Measurements from ENCODE around the gene ATP1A1.

The ATP1A1 gene

DNA sequence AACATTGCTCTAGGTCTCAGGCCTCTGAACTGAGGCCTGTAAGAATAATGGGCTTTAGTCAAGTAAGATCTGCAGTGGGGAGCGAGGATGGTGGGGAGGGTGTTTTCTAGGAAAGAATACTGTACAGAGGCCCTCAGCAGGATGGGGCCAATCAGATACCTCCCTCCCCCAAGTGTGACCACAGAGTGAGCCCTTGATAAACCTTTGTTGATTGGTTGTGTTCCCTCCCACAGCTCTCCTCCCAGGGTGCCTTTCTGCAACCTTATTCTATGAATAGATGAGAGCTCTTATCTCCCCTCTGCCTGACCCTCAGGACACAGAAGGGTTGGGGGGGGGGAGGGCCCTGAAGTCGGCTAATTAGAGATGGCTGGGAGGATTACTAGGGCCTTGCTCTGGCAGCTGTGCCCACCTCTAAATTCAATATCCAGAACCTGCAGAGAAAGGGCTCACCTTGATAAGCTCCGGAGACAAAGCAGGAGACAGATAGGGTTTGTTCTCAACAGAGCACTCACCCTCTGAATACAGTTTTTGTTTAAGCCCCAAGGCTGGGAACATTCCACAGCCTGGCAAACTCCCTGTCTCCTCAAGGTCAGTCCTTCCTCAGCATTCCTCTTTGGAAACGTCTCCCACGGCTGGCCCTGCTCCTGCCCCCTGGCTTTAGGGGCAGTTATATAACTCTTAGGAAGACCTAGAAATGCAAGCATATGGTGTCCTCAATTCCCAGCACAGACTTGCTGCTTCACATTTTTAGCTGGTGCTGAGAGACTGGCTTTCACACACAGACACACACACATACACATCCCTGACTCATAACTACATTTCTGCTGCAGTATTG lies 42.9 kb downstream of the ATP1A1 start:
- DNase-seq = no peak

DNA sequence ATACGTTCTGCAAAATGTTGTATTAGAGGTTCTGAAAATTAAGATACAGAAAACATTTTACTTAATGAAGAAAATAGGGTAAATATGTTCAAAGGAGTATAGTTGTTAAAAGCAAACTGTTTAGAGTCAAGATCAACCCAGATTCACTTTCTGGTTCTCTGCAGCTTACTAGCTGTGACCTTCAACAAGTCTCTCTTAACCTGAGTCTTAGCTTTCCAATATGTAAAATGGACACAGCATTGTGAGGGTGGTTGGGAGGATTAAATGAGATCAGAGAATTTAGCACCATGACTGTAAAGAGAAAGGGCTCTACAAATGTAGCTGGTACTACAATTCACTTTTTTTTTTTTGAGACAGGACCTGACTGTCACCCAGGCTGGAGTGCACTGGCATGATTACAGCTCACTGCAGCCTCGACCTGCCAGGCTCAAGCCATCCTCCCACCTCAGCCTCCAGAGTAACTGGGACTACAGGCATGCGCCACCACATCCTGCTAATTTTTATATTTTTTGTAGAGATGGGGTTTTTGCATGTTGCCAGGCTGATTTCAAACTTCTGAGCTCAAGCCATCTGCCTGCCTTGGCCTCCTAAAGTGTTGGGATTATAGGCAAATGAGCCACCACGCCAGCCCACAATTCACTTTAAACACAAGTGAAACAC lies 43.9 kb downstream of the ATP1A1 start:
- no peak for DNase-seq

DNA sequence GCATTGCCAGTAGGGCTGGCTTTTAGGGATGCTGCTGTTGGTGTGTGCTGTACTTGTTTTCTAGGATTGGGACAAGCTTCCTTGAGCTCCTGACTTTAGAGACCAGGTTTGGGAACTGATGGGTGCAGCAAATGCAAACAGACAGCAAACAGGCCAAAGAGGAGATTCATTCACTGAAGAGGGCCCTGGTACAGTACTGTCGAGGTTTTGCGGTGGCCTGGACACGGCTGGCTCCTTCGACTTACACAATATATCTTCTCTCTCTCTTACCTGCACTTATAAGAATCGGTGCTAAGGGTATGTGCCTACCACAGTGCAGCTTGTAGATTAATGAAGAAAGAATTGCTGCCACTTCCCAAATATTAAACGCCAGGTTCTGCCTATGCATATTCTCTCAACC lies 44.6 kb downstream of the ATP1A1 start:
- DNase-seq = no peak

DNA sequence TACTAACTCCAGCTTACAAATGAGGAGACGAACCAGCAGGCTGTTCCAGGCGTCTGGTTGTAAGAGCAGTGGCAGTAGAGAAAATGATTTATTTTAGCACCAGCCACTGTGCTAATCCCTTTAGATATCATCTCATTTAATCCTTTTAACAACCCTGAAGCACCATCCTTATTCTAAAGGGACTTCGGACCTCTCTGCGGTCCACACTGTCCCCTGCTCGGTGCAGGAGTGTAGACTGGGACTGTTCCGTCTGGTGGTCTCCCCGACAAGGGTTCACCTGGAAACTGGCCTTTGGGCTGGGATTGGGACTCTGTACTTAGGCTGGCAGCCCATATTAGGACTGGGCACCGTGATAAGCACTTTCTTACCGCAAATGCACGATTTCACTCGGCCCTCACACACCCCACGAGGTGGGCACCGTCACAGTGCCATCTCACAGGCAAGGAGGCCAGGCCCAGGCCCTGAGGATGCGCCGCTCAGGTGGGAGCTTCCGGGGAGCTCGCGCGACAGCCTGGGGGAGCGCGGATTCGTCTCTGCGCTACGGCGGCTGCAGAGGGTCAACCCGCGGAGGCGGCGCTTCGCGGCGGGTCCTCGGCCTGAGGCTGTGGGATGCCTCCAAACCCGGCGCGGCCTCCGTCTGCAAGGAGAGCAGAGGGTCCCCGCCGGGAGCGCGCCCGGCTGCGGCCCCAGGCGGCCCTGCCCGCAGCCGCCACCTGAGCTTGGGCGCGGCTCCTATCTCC lies 45.2 kb downstream of the ATP1A1 start:
- peak; percentile 85 to 89 for DNase-seq

DNA sequence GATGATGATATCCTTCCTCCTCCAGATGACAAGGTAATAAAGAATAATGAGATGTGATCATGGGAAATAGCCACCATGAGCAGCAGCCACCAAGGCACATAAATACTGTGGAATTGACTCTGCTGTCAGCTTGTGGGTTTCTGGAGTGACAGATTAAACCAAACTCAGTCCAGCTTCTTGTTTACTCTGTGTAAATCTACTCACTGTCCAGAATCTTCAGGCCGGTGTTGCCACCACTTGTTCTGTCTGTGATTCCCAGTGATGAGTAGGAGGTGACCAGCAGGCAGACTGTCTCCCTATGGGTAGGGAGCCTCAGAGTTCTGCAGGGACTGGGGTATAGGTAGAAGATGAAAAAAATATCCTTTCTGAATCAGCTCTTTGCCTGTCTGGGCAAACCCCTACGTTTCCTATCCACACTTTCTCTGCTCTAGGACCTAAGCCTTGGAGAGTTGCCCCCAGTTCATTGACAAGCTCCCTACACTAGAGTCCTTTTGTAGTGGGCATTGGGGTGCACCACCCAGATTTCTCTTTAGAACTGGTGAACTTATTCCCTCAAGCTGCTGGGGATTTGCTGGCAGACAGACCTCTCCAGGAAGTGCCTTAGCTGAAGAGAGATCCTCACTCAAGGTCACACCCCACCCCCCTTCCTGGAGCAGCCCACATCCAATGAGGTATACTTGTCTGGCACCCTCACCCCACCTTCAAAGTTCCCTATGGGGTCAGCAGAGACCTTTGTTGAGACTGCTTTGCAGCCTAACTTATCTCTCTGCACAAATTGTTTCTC lies 47.6 kb downstream of the ATP1A1 start:
- no peak for DNase-seq

DNA sequence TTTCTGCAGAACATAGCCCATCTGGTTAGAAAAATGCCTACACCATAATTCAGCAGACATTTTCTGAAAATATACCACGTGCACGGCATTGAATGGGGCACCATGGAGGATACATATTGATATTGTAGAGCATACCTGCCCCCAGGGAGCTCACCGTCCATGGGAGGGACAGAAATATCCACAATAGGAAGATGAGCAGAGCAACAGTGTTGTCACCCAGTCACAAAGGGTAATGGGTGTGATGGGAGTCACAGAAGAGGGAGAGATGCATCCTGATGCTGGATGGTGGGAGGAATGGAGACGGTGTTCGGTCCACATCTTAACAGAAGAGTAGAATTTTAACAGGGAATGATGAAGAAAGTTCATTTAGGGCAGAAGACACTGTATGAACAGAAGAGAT lies 51.4 kb downstream of the ATP1A1 start:
- no peak for DNase-seq

DNA sequence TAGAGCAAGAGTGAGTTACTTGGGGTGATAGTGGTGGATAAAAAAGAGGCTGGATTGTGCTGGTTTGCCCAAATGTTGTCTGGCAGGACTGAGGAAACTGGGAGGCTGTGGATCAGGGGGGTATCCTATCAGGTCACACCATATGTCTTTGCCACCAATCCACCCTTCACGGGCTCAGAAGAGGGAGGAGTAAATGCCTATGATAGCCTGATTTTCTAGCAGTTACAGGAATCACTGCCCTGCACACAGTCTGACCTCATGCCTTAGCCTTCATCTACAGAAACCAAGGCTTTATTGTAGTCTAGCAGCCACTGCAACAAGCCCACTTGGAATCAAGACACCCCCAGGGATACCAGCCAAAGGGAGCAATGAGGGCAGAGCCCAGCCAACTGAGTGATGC lies 51.8 kb downstream of the ATP1A1 start:
- no peak for DNase-seq

DNA sequence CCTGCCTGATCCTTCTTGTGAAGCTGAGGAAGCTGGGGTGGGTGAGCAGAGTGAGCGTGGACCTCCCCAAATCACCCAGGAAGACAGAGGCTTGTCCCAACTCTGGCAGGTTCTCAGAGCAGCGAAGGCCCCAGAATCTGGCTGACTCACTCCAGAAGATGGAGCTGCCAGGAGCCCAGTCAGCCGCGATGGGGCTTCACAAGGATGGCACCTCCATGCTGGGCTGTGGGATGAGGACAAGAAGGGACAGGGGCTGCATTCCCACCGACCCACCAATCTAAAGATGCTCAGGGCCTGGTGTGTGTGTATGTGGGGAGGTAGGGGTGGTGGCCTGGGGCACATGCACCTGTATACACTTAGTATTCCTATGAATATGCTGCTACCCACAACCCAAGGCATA lies 52.9 kb downstream of the ATP1A1 start:
- DNase-seq = no peak

DNA sequence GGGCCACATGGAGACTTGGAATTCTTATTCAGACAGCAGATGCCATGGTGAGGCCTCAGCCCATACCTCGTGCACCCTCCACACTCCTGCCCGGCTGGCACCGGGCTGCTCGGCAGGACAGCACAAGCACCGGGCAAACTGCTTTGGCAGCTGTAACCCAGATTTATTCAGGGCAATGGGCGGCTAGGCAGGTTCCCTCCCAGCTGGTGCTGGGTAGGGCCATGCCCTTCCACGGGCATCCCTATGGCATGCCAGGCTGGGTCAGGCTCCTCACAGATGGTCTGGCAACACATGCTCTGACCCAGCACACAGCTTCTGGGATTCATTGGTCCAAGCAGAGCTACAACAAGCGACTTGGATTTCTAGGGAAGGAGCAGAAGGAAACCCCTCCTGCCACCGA lies 53.4 kb downstream of the ATP1A1 start:
- no peak for DNase-seq

DNA sequence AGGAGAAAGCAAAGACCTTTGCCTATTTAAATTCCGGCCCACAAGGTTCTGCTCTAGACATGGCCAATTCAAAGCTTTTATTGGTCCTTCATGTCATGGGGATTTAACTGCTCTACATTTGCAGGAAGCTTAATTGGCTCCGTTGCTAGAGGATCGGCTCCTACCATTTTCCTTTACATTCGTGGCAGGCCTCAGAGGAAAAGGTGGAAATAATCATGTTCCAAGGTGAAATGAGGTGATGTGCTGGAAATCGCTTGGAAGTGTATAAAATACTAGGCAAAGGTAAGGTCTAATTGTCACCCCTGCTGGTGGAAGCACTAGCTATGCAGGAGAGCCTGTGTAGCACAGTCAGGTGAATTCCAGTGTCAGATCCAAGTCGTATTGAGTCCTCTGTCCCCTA lies 55.5 kb downstream of the ATP1A1 start:
- DNase-seq = no peak

DNA sequence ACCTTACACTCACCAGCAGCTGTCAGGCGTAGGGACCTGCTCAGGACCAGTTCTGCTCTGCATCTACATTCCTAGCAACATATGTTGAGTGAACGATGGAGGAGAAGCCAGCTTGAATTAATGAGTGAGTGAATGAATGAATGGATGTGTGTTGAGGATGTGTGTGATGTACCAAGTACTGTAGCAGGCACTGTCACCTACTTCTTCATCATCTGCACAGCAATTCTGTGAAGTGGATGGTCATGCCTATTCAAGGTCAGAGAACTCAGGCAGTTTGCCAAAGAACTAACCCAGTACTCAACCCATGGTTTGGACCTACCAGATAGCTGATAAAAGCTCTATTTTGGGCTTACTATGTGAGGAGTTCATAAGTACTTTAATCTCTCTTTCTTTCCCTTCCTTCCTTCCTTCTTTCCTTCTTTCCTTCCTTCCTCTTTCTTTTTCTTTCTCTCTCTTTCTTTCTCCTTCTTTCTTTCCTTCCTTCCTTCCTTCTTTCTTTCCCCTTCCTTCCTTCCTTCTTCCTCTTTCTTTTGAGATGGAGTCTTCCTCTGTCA lies 56.9 kb downstream of the ATP1A1 start:
- DNase-seq = no peak

DNA sequence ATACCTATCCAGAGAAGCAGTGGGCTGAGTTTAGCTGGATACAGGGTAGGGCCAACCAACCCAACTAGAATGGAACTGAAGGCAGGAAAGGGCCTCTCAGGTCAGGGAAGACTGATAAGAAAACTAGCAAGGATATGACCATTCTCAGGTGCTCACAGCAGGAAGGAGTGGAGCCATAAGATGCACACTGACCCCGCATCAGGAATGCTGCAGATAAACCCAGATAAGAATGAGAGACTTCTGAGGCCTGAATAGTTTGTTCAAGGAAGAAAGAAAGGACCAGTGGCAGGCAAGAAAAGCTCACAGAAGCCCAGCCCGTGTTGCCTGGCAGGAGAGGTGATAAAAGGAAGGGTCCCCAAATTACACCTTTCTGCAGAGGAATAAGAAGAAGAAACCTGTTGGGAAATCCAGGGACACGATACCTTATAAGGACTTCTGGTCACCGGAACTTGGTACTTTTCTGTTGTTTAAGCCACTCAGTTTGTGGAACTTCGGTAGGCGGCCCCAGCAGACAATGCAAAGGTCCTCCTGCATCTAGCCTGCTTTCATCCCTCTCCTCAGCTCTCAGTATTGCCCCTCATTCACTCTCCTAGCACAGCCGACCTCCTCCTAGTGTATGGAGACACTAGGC lies 58.9 kb downstream of the ATP1A1 start:
- DNase-seq = no peak

DNA sequence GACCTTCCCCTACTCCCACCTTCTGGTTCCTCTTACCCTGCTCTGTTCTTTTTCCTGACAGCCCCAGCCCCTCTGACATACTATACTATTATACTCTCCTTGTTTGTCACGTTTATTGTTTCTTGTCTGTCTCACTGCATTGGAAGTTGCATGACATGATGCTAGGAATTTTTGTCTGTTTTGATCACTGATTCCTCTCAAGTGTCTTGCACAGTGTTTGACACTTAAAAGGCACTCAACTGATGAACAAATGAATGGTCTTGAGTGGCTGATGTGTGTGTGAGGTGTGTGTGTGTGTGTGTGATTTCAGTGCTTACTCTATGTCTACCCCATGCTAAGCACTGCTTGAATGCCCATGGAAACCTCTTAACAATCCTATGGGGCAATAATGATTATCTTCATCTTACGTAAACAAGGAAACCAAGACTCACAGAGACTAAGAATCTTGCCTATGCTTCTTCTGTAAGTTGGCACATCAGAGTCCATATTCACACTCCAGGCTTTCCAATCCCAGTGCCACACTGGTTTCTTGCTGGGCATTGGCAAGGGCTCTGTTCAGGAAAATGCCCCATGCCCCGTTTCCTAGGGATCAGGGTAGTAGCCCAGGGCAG lies 59.7 kb downstream of the ATP1A1 start:
- no peak for DNase-seq

DNA sequence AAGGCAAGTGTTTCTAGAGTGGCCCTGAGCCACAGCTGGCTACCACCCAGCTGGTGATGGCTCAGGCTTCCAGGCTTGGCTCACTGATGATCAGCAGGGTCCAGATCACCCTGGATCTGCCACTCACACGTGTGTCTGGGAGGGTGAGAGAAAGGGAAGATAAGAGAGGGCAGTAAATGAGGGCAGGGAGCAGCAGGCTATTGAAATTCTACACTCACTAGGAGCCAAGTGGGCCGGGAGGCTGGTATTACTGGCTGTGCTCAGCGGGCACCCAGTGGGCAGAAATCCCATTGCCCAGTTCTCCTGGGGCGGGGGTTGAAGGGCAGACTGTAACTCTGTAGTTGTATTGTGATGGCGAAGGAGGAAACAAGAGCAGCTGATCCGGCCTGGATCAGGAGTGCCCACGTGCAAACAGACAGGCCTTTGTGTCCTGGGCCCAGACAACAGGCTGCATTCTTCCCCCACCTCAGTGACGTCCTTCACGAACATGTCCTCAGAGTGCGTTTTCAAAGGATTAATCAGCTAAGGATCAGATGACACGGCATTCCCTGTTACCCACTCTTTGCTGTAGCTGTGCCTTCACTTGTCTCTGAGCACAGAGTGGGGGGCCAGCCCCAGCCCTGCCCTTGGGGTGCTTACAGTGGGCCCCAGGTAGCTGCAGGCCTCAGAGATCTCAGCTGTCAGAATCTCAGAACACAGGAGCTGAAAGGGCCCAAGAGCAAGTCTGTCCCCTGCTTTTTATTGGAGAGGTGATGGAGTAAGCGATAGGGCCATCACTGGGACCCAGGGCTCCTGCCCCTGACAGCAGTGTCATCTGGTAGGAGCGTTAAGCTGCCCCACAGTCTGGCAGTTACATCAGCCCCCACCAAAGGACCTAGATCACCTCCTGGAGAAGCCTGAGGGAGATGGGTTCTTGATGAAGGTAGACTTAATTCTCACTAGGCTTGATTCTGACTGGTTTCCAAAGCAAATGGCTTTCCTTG lies 60.5 kb downstream of the ATP1A1 start:
- DNase-seq = no peak

DNA sequence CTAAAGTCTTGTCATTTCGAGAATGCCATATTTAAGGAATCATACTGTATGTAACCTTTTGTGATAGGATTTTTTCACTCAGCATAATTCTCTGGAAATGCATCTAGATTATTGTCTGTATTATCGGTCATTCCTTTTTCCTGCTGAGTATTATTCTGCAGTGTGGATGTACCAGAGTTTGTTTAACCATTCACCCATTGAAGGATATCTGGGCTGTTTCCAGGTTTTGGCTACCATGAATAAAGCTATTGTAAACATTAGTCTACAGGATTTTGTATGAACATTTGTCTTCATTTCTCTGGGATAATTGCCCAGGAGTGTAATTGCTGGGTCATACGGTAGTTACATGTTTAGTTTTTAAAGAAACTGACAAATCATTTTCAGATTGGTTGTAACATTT lies 61.8 kb downstream of the ATP1A1 start:
- no peak for DNase-seq

DNA sequence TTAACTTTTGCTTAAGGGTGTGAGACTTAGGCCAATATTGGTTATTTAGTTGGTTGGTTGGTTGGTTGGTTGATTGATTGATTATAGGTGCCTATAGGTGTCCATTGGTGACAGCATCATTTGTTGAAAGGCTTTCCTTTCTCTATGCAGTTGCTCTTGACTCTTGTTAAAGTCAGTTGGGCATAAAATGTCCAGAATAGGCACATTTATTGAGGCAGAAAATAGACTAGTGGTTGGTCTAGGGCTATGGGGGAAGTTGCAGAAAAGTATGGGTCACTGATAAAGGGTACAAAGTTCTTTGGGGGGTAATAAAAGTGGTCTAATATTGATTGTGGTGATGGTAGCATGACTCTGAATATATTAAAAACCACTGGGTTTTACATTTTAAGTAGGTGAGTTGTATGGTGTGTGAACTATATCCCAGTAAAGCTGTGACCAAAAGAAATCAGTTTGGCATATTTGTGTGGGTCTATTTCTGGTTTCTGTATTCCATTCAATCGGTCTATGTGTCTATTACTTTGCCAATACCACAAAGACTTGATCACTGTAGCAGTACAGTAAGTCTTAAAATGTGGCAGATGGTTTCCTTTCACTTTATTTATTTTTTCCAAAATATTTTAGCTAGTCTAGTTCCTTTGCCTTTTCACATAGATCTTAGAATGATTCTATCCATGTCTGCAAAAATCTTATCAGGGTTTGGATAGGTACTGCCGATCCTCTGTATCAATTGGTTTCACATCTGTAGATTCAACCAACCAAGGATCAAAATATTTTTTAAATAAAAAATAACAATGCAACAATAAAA lies 63.0 kb downstream of the ATP1A1 start:
- no peak for DNase-seq

DNA sequence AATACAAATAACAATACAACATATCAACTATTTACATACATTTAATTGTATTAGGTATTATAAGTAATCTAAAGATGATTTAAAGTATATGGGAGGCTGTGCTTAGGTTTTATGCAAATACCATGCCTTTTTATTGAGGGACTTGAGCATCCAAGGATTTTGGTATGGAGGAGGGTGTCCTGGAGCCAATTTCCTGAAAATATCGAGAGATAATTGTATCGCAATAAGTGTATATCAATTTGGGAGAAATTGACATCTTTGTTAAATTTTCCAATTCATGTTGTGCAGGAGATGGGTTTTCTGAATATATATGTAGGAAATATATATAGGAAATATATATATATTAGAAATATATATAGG lies 63.5 kb downstream of the ATP1A1 start:
- DNase-seq = no peak

DNA sequence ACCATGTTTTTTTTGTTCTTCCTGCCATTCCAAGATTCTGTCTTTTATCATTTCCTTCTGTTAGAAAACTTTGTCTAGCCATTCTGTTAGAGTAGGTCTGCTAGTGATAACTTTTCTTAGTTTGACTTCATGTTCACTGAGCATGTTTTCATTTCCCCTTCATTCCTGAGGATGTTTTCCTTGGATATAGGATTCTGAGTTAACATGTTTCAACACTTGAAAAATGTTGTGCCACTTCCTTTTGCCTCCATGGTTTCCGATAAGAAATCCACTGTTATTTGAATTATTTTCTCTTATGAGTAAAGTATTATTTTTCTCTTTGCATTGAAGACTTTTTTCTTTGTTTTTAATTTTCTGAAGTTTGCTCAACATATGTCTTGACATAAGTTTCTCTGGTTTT lies 66.7 kb downstream of the ATP1A1 start:
- DNase-seq = no peak

DNA sequence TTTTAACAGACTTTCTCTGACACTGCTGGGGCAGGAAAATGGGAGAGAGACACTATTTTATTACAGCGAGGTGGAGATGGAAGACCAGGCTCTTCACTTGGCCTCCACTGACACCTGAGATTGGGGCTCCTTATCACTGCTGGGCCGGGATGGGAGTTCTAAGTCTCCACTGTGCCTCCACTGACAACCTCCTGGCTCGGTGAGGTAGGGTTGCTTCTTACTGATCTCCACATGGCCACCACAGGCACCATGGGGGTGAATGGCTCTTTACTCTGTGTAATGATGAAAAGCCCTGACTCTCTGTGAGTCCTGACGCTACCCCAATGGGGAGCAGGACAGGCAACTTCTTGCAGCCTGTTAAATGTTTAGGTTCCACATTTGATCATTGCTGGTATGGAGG lies 67.7 kb downstream of the ATP1A1 start:
- no peak for DNase-seq

DNA sequence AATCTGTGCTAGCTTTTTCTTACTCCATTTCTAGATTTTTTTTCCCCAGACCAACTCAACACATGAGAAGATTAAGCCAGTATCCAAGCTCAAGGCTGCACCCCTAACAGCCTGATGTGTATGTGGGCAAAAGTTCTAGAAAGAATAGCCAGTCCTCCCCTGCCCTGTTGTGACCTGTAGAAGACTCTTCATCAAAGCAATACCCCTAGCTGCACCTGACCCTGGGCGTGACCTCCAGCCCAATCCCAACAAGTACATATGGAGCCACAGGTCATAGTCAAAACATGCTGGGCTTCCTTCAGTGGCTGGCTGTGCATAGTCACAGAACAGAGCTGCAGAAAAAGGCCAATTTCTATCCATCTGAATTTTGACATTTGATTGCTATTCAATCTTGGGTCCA lies 72.5 kb downstream of the ATP1A1 start:
- no peak for DNase-seq

All from activated CD4-positive, alpha-beta T cell treated with anti-CD3 and anti-CD28 coated beads, Interleukin-2, amount 50 U/mL, for 48 hours (primary cell).